HUES6 (cell line): ENCODE measurements around the gene IL21R.

Source experiments
- H3K27ac ChIP-seq: 2 replicates; pipeline ENCODE4 v1.7.0; 2013; ENCODE audit warnings: low read depth, mild to moderate bottlenecking, low read length, inconsistent platforms
- H3K27me3 ChIP-seq: 2 replicates; pipeline ENCODE4 v1.6.1; 2013; ENCODE audit warnings: low read length; ENCODE audit not compliant: control insufficient read depth, insufficient read depth
- H3K36me3 ChIP-seq: 2 replicates; pipeline ENCODE4 v1.6.1; 2013; ENCODE audit warnings: low read length; ENCODE audit not compliant: control insufficient read depth, insufficient read depth
- H3K4me1 ChIP-seq: 2 replicates; pipeline ENCODE4 v1.6.1; 2013; ENCODE audit warnings: low read length; ENCODE audit not compliant: control insufficient read depth, insufficient read depth
- H3K4me3 ChIP-seq: 2 replicates; pipeline ENCODE4 v1.5.1; 2013; ENCODE audit warnings: low read depth, low read length
- H3K9ac ChIP-seq: one replicate; pipeline ENCODE4 v1.6.1; 2013; ENCODE audit warnings: mild to moderate bottlenecking, low read length
- H3K9me3 ChIP-seq: 2 replicates; pipeline ENCODE4 v1.6.1; 2013; ENCODE audit warnings: low read depth, low read length; ENCODE audit not compliant: control insufficient read depth, insufficient read depth

IL21R gene

GRCh38 chr16:27482397-27483087 lies 80.6 kb downstream of the IL21R start:
- no peaks in the 10 kb centered on the region for H3K9me3 ChIP-seq
- H3K36me3 ChIP-seq, result peaks cover 100% of the 10 kb centered on the region
- no peak overlapping the region for H3K27ac ChIP-seq
- H3K4me1 ChIP-seq, result no peaks in the 10 kb centered on the region
- H3K4me3 ChIP-seq, result no peak overlapping the region
- no peak overlapping the region for H3K9ac ChIP-seq
- H3K27me3 ChIP-seq, result no peaks in the 10 kb centered on the region

DNA sequence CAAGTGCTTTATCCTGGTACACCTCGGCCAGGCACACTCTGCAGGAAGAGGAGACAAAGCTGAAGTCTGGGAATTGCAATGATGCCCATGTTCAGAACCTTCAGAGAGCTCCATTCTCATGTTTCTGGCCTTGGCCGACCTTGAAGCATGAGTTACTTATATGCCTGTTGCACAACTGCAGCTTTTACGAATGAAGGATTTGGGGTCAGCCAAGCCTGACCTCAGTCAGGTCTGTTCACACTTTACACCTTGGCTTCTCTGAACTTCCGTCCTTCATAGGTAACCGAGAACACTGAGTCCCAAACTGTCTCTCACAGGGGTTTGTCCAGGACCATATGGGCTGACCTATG lies 81.1 kb downstream of the IL21R start:
- Histone ChIP-seq H3K9me3 (no peaks in the 10 kb centered on the region), H3K27me3 (no peaks in the 10 kb centered on the region), H3K36me3 (peaks cover 100% of the 10 kb centered on the region), H3K4me1 (no peaks in the 10 kb centered on the region), H3K27ac (no peak overlapping the region), H3K4me3 (no peak overlapping the region), H3K9ac (no peak overlapping the region)

GRCh38 chr16:27483624-27484023 lies 81.7 kb downstream of the IL21R start:
- no peaks in the 10 kb centered on the region for H3K27me3 ChIP-seq
- H3K27ac ChIP-seq, result no peak overlapping the region
- no peak overlapping the region for H3K4me3 ChIP-seq
- H3K36me3 ChIP-seq, result peaks cover 100% of the 10 kb centered on the region
- no peaks in the 10 kb centered on the region for H3K4me1 ChIP-seq
- no peaks in the 10 kb centered on the region for H3K9me3 ChIP-seq
- no peak overlapping the region for H3K9ac ChIP-seq

- Histone ChIP-seq H3K9me3 (no peaks in the 10 kb centered on the region), H3K36me3 (peaks cover 100% of the 10 kb centered on the region), H3K4me3 (no peak overlapping the region), H3K4me1 (no peaks in the 10 kb centered on the region), H3K27me3 (no peaks in the 10 kb centered on the region), H3K9ac (no peak overlapping the region), H3K27ac (no peak overlapping the region)
Observed at GRCh38 chr16:27485126-27485525, 83.2 kb downstream of the IL21R start.

DNA sequence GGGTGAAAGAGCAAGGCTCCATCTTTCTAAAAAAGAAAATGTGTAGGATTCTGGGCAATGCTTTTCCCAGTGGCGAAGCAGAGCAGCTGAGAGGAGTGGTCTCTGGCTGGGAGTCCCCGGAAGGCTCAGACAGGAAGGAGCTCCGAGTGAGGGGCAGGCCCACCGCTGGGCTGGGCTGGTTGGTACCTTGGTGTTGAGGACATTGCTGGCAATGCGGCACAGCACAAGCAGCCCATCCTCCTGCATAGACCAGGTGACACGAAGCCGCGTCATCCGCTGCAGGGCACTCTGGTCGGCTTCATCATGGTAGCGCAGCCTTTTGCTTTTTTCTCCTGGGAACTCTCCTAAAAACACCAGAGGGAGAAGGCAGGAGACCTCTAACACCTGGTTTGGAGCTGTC lies 83.8 kb downstream of the IL21R start:
- H3K4me1 ChIP-seq, result no peaks in the 10 kb centered on the region
- H3K9me3 ChIP-seq, result no peaks in the 10 kb centered on the region
- H3K27ac ChIP-seq, result no peak overlapping the region
- no peak overlapping the region for H3K4me3 ChIP-seq
- H3K36me3 ChIP-seq, result peaks cover 100% of the 10 kb centered on the region
- H3K9ac ChIP-seq, result no peak overlapping the region
- H3K27me3 ChIP-seq, result no peaks in the 10 kb centered on the region

DNA sequence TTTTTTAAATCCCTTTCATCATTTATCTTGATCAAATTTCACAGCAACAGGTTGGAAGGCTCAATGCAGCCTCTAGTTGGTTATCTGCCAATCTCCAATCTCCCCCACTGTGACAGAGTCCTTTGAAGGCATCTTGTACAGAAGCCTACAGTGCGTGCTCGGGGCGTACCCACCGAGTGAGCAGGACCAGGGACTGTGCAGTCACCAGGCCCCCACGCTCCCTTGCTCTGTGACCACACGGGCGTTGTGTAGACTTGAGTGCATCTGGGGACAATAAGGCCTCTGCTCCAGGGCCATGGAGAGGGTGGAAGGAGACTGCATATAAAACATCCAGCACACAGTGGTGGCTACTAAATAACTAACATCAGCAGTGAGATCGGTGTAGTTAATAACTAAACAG lies 84.4 kb downstream of the IL21R start:
- no peaks in the 10 kb centered on the region for H3K27me3 ChIP-seq
- H3K27ac ChIP-seq, result no peak overlapping the region
- H3K9ac ChIP-seq, result no peak overlapping the region
- no peaks in the 10 kb centered on the region for H3K4me1 ChIP-seq
- H3K36me3 ChIP-seq, result peaks cover 100% of the 10 kb centered on the region
- H3K4me3 ChIP-seq, result no peak overlapping the region
- H3K9me3 ChIP-seq, result no peaks in the 10 kb centered on the region

DNA sequence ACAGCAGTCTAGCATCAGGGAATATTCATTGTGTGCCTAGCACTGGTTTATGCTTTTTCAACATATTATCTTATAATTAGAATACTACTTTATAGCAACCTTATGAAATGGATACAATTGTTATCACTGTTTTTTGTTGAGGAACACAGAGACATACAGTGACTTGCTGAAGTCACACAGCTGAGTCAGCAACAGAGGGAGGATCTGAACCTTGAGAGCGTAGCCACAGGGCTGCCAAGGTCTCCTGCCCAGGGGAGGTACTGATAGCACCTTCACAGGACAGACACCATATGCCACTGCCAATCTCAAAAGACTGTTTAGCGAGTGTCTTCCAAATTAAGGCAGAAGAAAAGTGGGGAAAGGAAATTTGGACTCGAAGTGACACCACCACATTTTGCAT lies 84.8 kb downstream of the IL21R start:
- Histone ChIP-seq H3K9ac (no peak overlapping the region), H3K9me3 (no peaks in the 10 kb centered on the region), H3K4me3 (no peak overlapping the region), H3K27ac (no peak overlapping the region), H3K4me1 (no peaks in the 10 kb centered on the region), H3K36me3 (peaks cover 100% of the 10 kb centered on the region), H3K27me3 (no peaks in the 10 kb centered on the region)

- Histone ChIP-seq H3K4me1 (no peaks in the 10 kb centered on the region), H3K27me3 (no peaks in the 10 kb centered on the region), H3K27ac (no peak overlapping the region), H3K9ac (no peak overlapping the region), H3K9me3 (no peaks in the 10 kb centered on the region), H3K4me3 (no peak overlapping the region), H3K36me3 (peaks cover 99% of the 10 kb centered on the region)
Observed at GRCh38 chr16:27489421-27489820, 87.4 kb downstream of the IL21R start.

GRCh38 chr16:27489906-27490305 lies 87.9 kb downstream of the IL21R start:
- H3K9ac ChIP-seq, result no peak overlapping the region
- H3K4me3 ChIP-seq, result no peak overlapping the region
- H3K36me3 ChIP-seq, result peaks cover 99% of the 10 kb centered on the region
- H3K27ac ChIP-seq, result no peak overlapping the region
- no peaks in the 10 kb centered on the region for H3K4me1 ChIP-seq
- no peaks in the 10 kb centered on the region for H3K27me3 ChIP-seq
- no peaks in the 10 kb centered on the region for H3K9me3 ChIP-seq

GRCh38 chr16:27491894-27492587 lies 90.1 kb downstream of the IL21R start:
- Histone ChIP-seq H3K36me3 (peaks cover 99% of the 10 kb centered on the region), H3K4me1 (no peaks in the 10 kb centered on the region), H3K9ac (no peak overlapping the region), H3K27me3 (no peaks in the 10 kb centered on the region), H3K27ac (peak overlapping the region; percentile 26; the same call in 1 of the 2 replicates), H3K9me3 (no peaks in the 10 kb centered on the region), H3K4me3 (no peak overlapping the region)

GRCh38 chr16:27492588-27492979 lies 90.6 kb downstream of the IL21R start:
- Histone ChIP-seq H3K36me3 (peaks cover 99% of the 10 kb centered on the region), H3K27ac (0 out of 2 replicates have a peak overlapping the region, but pooled peaks have one; percentile 26), H3K9me3 (no peaks in the 10 kb centered on the region), H3K27me3 (no peaks in the 10 kb centered on the region), H3K9ac (no peak overlapping the region), H3K4me3 (no peak overlapping the region), H3K4me1 (no peaks in the 10 kb centered on the region)
